ENCODE data around the gene MICB. TPM values are rescaled to one million over a fixed set of nuclear protein-coding genes. Genes with fewer than 3 reads are reported as not detected.

Gene MICB
- polyA plus RNA-seq, 10 donors = 0.47 to 1.1 (median 0.99) TPM

GRCh38 chr6:31538805-31539400 is 41.0 kb downstream of the MICB start:
- DNase-seq = no peak

- DNase-seq = no peak
These were observed 42.7 kb downstream of the MICB start for GRCh38 chr6:31540640-31541039.

- DNase-seq = peak in 1 of 3 donors; percentile 51
These were observed 43.2 kb downstream of the MICB start for GRCh38 chr6:31541059-31541657.

DNA sequence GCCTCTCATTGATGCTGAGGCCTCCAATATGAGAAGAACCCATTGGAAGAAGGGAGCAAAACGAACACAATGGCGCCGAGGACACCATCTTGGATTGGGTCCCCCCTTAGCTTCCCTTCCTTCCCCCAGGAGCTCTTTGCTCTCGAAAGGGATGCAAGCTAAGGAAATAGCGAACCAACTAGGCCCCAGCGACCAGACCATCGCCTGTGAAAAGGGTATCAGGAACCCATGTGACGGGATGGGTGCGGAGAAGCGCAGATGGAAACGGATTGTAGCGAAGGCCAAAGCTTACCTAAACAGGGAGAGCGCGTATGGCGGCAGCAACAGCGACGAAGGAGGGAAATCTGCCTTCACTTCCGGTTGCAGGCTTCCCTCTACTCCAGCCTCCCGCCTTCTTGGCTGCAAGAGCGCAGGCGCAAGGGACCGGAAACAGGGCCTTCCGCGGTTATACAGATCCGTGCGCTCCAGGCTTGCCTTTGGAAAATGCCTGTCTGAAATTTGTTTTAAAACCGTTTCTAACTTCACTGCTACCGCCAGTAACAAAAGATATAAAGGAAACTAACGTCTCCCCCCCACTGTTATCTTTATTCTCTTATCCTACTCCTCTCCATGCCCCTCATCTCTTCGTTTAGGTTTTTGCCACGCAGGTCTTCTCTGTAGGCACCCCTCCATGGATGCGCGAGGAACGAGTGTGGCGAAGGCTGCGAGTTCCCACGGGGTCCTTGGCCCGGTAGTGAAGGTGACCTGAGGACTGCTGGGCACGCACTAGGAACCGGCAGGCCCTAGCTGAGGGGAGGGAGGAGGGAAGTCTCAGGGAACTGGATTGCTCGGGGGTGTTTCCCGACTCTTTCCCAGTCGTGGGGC is 43.9 kb downstream of the MICB start, which contains the start of gene DDX39B:
DDX39B (minus strand) TSS at position 346 of the 864 bp plus-strand sequence. CDS start 1,471 bp downstream, outside the sequence.
- DNase-seq = peak; percentile 98 to 99 (median 98)

GRCh38 chr6:31543639-31544038 is 45.7 kb downstream of the MICB start:
- DNase-seq = no peak

DNA sequence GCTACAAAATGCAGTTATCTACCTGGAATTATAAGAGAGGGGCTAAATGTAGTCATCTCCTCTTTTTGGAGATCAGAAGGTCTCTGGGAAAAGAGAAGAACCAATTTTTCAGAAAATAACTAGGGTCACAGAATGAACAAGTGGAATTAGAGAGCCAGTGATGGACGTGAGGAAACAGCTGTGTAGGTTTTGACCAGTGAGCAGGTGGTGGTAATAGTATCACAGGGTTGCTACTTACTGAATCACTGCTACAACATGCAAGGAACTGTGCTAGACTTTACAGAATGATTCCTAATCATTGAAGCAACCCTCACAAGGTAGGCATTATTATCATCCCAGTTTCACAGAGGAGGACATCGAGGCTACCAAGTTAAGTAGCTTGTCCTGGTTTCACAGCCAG is 46.7 kb downstream of the MICB start:
- no peak for DNase-seq

GRCh38 chr6:31545291-31545690 is 47.3 kb downstream of the MICB start:
- no peak for DNase-seq

GRCh38 chr6:31546339-31546957 is 48.5 kb downstream of the MICB start, which contains the start of gene ATP6V1G2:
TSS of gene ATP6V1G2 (minus strand) at chr6:31546608. CDS start at chr6:31546559, 49 bp downstream.
- DNase-seq = peak; percentile 89 to 96 (median 90)

DNA sequence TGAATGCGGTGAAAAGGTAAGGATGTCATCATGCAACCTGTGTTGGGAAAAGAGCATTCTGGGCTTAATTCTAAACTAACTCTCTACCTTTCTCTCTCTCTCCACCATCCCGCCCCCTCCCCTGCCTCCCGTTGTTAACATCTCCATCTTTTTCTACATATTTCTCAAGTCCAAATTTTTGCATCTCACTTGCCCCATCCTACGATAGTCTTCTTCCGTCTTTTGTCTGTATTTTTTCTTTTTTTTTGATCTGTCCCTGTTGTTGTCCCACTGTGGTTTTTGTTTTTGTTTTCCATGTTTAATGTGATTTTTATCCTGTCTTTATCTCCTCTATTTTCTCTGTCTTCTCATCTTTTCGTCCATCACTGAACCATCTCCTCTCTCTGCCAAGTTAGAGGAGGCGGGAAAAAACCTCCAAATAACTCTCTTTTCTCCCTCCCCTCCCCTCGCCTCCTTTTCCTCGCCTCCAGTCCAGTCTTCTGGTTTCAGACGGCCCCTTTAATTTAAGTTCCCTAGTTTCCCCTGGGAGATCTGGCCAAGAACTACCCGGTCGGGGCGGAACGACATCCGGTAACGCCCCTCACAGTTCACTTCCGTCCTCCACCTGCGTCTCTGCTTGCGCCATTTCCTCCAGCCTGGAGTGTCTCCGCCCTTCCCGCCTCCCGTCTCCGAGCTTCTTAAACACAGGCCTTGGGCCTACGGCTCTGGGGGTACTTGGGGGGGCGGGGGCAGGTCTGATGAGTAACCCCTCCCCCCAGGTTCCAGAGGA is 49.2 kb downstream of the MICB start, which contains the start of gene NFKBIL1:
NFKBIL1 (plus strand) TSS at position 651 of the 769 bp plus-strand sequence; CDS start at position 738, 87 bp downstream.
- DNase-seq = peak; percentile 98 to 99 (median 99)

GRCh38 chr6:31547727-31548543 is 50.0 kb downstream of the MICB start:
- DNase-seq = no peak

DNA sequence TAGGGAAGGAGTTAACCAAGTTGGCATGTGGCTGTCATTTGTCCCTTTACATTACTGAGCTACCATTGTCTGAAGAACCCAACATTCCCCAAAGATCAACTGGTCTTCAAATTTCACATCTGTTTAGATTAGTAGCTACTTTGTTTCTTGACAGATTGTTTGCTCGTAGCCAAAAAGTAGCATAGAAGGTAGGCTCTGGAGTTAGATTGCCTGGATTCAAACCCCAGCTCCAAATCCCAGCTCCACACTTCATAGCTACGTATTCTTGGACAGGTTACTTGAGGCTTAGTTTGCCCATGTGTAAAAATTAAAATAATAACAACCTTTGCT is 50.6 kb downstream of the MICB start:
- no peak for DNase-seq

DNA sequence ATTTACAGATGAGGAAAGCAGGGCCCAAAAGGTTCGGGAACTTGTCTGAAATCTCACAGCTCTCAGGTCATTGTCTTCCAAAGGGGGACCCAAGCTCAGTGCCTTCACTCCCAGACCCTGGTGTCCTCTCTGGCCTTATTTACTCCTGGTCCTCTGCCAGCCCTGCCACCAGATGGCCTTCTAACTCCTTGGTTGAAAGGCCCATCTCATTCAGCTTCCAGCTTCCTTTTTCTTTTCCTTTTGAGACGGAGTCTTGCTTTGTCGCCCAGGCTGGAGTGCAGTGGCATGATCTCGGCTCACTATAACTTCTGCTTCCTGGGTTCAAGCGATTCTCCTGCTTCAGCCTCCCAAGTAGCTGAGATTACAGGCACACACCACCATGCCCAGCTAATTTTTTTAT is 53.4 kb downstream of the MICB start:
- DNase-seq = peak in 2 of 3 donors; percentile 37 to 44

DNA sequence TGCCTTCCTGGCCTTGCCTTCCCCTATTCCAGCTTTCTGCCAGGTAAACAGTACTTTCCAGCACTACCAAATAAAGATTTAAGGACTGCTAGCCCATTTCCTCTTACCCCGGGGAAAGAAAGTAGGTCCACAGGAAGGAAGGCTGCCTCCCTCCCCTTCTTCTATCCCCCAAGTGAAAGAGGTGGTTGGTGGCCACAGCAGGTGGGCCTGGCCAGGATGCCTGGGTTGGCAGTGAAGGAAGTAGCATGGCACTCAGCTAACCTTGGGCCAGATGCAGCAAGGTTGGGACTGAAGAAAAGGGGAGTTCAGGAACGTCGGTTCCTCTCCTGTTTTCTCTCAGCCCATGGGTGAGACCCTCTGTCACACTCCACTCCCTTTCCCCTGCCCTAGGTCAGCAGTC is 58.4 kb downstream of the MICB start:
- DNase-seq = no peak

- DNase-seq = no peak
These were observed 59.7 kb downstream of the MICB start for GRCh38 chr6:31557443-31558317.

GRCh38 chr6:31558318-31558625 is 60.3 kb downstream of the MICB start:
- DNase-seq = no peak

DNA sequence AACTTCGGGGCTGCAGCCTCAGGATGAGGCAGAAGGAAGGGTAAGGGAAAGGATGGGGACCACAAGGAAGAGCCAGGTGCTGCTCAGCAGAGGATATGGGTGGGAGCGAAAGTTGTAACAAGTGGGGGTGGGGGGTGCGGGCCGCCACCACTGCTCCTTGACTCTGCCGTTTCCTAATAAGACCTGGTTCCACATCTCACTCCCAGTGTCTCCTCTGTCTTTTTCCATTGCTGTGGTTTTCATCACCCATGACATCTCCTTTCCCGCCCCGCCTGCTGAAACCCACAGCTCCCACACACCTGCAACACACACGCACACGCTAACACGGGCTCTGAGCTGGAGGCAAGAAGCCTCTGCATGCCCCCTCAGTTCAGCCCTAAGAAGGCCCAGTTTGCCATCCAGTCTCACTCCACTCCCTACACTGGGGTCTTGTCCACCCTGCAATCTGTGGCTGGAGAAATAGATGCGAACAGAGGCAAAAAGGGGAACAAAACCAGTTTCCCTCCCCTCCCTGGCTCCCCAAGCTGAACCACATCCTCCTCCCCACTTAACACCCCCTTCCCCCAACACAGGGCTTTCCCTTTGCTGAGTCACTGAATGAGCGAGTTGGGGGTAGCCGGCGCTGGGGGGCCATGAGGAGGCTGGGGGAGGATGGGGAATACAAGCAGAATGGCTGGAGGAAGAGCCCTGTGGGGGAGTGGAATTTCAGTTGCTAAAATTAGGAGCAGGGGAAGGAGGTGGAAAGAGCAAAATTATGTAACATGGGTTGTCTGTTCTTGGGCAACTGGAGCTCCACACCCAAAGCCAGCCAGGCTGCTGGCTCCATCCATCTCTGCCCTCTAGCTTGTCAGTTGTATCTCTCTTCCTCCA is 60.9 kb downstream of the MICB start:
- peak in 1 of 3 donors; percentile 46 for DNase-seq

DNA sequence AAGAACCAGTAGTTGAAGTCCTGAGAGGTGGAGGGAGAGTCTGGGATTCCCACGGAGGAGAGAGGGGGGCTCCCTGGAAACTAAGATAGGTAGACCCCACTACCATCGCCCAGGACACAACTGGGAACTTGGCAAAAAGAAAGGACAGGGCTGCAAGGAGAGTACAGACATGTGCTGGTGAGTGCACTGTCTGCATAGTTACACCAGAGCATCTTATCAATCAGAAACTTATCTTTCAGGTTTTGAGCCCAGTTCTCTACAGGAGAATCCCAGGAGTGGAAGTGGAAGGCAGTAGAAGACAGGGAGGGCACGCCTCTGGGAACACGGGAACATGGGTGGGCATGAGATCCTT is 61.6 kb downstream of the MICB start:
- no peak for DNase-seq

GRCh38 chr6:31559958-31560696 is 62.2 kb downstream of the MICB start:
- peak in 1 of 3 donors; percentile 58 for DNase-seq
